ENCODE data around the gene CTCFL. TPM values are rescaled to one million over a fixed set of nuclear protein-coding genes. Genes with fewer than 3 reads are reported as not detected.

Gene CTCFL
- total RNA-seq, 1 donor from 2014 or later = 0.09 TPM

- no peak for DNase-seq (ENCODE audit: low read depth, low spot score)
- no peaks in the 10 kb centered on the region for H3K36me3 Mint-ChIP-seq (ENCODE audit: low read depth)
- no peak for TF ChIP-seq CTCF (conservative IDR thresholded peaks at IDR 0.05)
- peaks cover 3% of the 10 kb centered on the region for H3K27me3 Mint-ChIP-seq (ENCODE audit: low read depth)
- peaks cover 8% of the 10 kb centered on the region for H3K4me1 Mint-ChIP-seq
- H3K4me3 Mint-ChIP-seq = no peak overlapping the region
- H3K27ac Mint-ChIP-seq (ENCODE audit: unreplicated experiment) = no peak overlapping the region
- H3K9me3 Mint-ChIP-seq = peaks cover 3% of the 10 kb centered on the region
Measured at GRCh38 chr20:57566399-57566798, 41.5 kb upstream of the CTCFL start.

GRCh38 chr20:57564951-57565642 is 40.2 kb upstream of the CTCFL start:
- Mint-ChIP-seq H3K27ac (ENCODE audit: unreplicated experiment) (no peak overlapping the region), H3K36me3 (ENCODE audit: low read depth) (no peaks in the 10 kb centered on the region), H3K4me1 (peaks cover 3% of the 10 kb centered on the region), H3K27me3 (ENCODE audit: low read depth) (peaks cover 3% of the 10 kb centered on the region), H3K9me3 (no peaks in the 10 kb centered on the region), H3K4me3 (no peak overlapping the region)
- TF ChIP-seq CTCF (conservative IDR thresholded peaks at IDR 0.05) = no peak
- DNase-seq (ENCODE audit: low read depth, low spot score) = no peak

- no peak overlapping the region for H3K27ac Mint-ChIP-seq (ENCODE audit: unreplicated experiment)
- DNase-seq (ENCODE audit: low read depth, low spot score) = no peak
- H3K27me3 Mint-ChIP-seq (ENCODE audit: low read depth) = peaks cover 6% of the 10 kb centered on the region
Measured at GRCh38 chr20:57564180-57564802, 39.4 kb upstream of the CTCFL start.

GRCh38 chr20:57563522-57563921 is 38.6 kb upstream of the CTCFL start:
- H3K27ac Mint-ChIP-seq (ENCODE audit: unreplicated experiment) = no peak overlapping the region
- TF ChIP-seq CTCF (conservative IDR thresholded peaks at IDR 0.05) = no peak

More at GRCh38 chr20:57564180-57564802, 39.4 kb upstream of the CTCFL start:
- TF ChIP-seq CTCF (conservative IDR thresholded peaks at IDR 0.05) = no peak
- no peak overlapping the region for H3K4me3 Mint-ChIP-seq
- H3K9me3 Mint-ChIP-seq = no peaks in the 10 kb centered on the region
- no peaks in the 10 kb centered on the region for H3K36me3 Mint-ChIP-seq (ENCODE audit: low read depth)
- peaks cover 3% of the 10 kb centered on the region for H3K4me1 Mint-ChIP-seq

GRCh38 chr20:57562541-57563465 is 37.9 kb upstream of the CTCFL start:
- H3K36me3 Mint-ChIP-seq (ENCODE audit: low read depth) = no peaks in the 10 kb centered on the region

More at GRCh38 chr20:57563522-57563921, 38.6 kb upstream of the CTCFL start:
- Mint-ChIP-seq H3K27me3 (ENCODE audit: low read depth) (peaks cover 13% of the 10 kb centered on the region), H3K4me3 (no peak overlapping the region), H3K36me3 (ENCODE audit: low read depth) (no peaks in the 10 kb centered on the region), H3K9me3 (no peaks in the 10 kb centered on the region), H3K4me1 (peaks cover 3% of the 10 kb centered on the region)
- no peak for DNase-seq (ENCODE audit: low read depth, low spot score)

More at GRCh38 chr20:57562541-57563465, 37.9 kb upstream of the CTCFL start:
- Mint-ChIP-seq H3K27ac (ENCODE audit: unreplicated experiment) (peak overlapping the region; percentile 50), H3K27me3 (ENCODE audit: low read depth) (peaks cover 19% of the 10 kb centered on the region), H3K4me3 (no peak overlapping the region), H3K9me3 (no peaks in the 10 kb centered on the region), H3K4me1 (peaks cover 3% of the 10 kb centered on the region)
- no peak for DNase-seq (ENCODE audit: low read depth, low spot score)
- no peak for TF ChIP-seq CTCF (conservative IDR thresholded peaks at IDR 0.05)
